Naive thymus-derived CD8-positive, alpha-beta T cell (primary cell): ENCODE measurements around the gene BRD3. TPM values are rescaled to one million over a fixed set of nuclear protein-coding genes. Genes with fewer than 3 reads are reported as not detected.

Experiments used
- ATAC-seq, 2 donors: fragments of 150-1000 bp; cut with Tn5 transposase in 1 of 2; sonication (Bioruptor Pico), chemical (Tn5 transposase) in 1 of 2; 1 replicate in 1 of 2; 2 replicates in 1 of 2; pipeline ENCODE4 v1.10.0; 2021; ENCODE audit warnings: mild to moderate bottlenecking in 2 of 2, moderate library complexity in 2 of 2
- POLR2A ChIA-PET: fragments of 350-600 bp; sonication (Branson Sonifier 250); formaldehyde crosslinking; loops from one replicate; lab custom pipeline; 2021; ENCODE audit warnings: antibody characterized with exemption; lab: Charles Lee
- DNase-seq, 10 donors: peaks; one replicate each; pipeline versions ENCODE4 v3.0.0 to v3.0.0-alpha.2; 2020 to 2022
- H3K27ac Mint-ChIP-seq, 10 donors: one replicate each; pipeline ENCODE4 v1.8.0; 2020 to 2022; ENCODE audit warnings: mild to moderate bottlenecking in 10 of 10, mixed read lengths in 10 of 10, moderate library complexity in 4 of 10, inconsistent platforms in 1 of 10
- H3K27me3 Mint-ChIP-seq, 5 donors: one replicate each; pipeline ENCODE4 v1.8.0; 2021 to 2022; ENCODE audit warnings: mixed read lengths in 5 of 5
- H3K36me3 Mint-ChIP-seq, 3 donors: one replicate each; pipeline ENCODE4 v1.8.0; 2020 to 2022; ENCODE audit warnings: mixed read lengths in 3 of 3, mild to moderate bottlenecking in 2 of 3, inconsistent platforms in 1 of 3
- H3K4me1 Mint-ChIP-seq, 4 donors: one replicate each; pipeline ENCODE4 v1.8.0; 2021 to 2022; ENCODE audit warnings: mixed read lengths in 4 of 4
- H3K4me3 Mint-ChIP-seq, 10 donors: one replicate each; pipeline ENCODE4 v1.8.0; 2020 to 2022; ENCODE audit warnings: mild to moderate bottlenecking in 10 of 10, mixed read lengths in 10 of 10, moderate library complexity in 6 of 10, inconsistent platforms in 1 of 10
- H3K9me3 Mint-ChIP-seq, 9 donors: one replicate each; pipeline ENCODE4 v1.8.0; 2020 to 2022; ENCODE audit warnings: mixed read lengths in 9 of 9, mild to moderate bottlenecking in 3 of 9, inconsistent platforms in 1 of 9, moderate library complexity in 1 of 9
- polyA plus RNA-seq, 3 donors: library from polyadenylated mRNA; unstranded; fragments of 300-500 nt; fragmentation: Illumina TruSeq; gene quantifications; one replicate each; pipeline ENCODE4 v1.2.3, GENCODE V29; 2021
- total RNA-seq, 8 experiments: library from RNA in 2 of 8; stranded (reverse) in 2 of 8; gene quantifications; one replicate each; pipeline ENCODE4 v1.2.3 and lab custom pipeline; 2021 to 2026

BRD3 gene
- total and polyA plus RNA-seq, 5 experiments from 2014 or later = 13.1 to 49.0 (median 30.9) TPM

DNA sequence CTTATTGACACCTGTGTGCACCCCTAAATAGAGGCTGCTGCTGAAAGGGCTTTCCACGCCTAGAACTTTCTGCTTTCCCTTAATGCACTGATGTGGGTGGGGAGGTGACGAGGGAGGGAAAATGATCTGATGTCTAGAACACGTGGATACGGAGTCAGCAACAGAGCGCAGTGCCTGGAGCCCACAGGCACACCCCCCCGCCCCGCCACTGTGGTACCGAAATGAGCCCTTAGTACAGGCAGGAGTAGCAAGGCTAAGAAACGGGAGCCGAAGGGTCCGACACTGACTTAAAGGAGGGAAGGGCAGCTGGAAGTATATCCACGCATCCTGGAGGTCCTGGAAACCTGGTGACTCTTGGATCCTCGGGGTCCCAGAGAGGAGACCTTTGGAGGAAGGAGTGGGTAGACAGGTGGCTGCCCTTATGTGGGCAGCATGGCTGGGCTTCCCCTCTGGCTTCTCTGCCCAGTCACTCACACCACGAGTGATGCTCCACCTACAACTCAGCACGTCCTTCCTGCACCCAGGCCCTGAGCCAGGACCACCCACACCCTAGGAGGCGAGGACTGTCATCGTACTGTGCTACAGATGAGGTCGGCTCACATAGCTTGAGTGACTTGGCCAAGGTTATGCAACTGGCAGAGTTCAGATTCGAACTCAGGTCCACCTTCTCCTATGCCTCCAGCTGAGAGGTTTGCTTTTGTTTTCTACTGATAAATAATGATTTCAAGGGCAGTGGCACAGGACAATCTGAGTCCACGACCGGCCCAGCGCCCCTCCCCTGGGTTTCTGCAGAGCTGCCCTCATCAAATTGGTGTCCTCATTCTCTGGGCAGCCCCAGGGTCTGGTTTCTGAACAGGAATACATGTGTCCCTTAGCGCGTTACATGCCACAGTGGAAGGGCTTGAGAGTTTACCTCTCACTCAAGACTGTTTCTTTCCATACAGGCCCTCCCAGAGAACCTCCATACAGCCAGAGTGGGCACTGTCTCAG lies 71.0 kb downstream of the BRD3 start:
- POLR2A ChIA-PET = no interaction called here
- no peak for DNase-seq
- Mint-ChIP-seq H3K9me3 (no peaks in the 10 kb centered on the region), H3K4me1 (peaks cover 2 to 8% (median 5%) of the 10 kb centered on the region in 4 donors), H3K27me3 (peaks cover 0 to 9% (median 7%) of the 10 kb centered on the region in 5 donors), H3K4me3 (no peak overlapping the region), H3K27ac (no peak overlapping the region), H3K36me3 (no peaks in the 10 kb centered on the region)
- no peak for ATAC-seq

DNA sequence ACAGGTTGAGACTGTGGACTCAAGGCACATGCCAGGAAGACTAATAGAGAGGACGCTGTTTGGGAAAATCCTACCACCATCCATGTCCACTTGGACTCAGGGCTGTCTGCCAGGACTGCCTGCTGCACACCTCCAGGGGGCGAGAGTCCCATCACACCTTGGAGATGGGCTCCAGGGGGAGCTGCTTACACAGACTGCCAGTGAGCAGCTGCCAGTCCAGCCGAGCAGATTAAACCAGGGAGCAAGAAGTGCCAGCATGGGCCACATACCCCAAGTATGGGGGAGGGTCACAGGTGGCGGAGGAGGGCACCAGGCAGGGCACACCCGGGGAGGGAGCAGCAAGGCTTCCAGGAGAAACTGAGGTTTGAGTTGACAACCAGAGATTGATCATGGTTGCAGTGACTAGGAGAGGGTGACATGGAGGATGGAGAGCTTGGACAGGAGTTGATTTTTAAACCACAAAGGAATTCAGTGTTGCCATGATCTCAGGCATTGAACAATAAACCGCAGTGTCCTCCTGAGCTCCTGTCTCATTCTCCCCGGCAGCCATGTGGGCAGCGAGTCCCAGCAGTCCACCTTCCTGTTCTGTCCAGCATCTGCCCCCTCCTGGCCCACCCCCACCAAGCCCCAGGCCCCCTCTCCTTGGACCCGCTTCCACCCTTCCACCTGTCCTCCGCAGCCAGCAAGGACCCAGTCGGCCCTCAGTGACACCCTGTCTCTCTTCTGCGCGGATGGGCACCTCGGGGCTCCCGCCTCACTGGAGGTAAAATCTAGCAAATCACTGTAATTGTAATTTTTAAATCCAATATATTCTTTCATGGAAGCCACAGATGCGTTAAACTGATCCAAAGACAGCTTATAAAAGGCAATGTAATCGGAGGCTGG lies 72.6 kb downstream of the BRD3 start:
- H3K27ac Mint-ChIP-seq = no peak overlapping the region
- ATAC-seq = no peak
- peaks cover 0 to 13% (median 10%) of the 10 kb centered on the region in 5 donors for H3K27me3 Mint-ChIP-seq
- H3K9me3 Mint-ChIP-seq = no peaks in the 10 kb centered on the region
- peaks cover 2 to 9% (median 7%) of the 10 kb centered on the region in 4 donors for H3K4me1 Mint-ChIP-seq
- no peaks in the 10 kb centered on the region for H3K36me3 Mint-ChIP-seq
- DNase-seq = no peak
- no peak overlapping the region for H3K4me3 Mint-ChIP-seq
- POLR2A ChIA-PET = interaction anchor here (1.3 to 1.8 kb wide), 2 partner anchors 40 to 184 kb away, joined by 3 to 6 read pairs; no protein-coding TSS in a partner anchor

GRCh38 chr9:133994353-133995011 lies 73.3 kb downstream of the BRD3 start:
- Mint-ChIP-seq H3K9me3 (no peaks in the 10 kb centered on the region), H3K4me1 (peaks cover 2 to 14% (median 7%) of the 10 kb centered on the region in 4 donors), H3K36me3 (no peaks in the 10 kb centered on the region), H3K27ac (peak overlapping the region in 3 of 10 donors; percentile 5 to 43 (median 12)), H3K4me3 (peak overlapping the region; percentile 26 to 78 (median 64)), H3K27me3 (peaks cover 0 to 13% (median 6%) of the 10 kb centered on the region in 5 donors)
- DNase-seq = peak; percentile 44 to 83 (median 72)
- POLR2A ChIA-PET = interaction anchor here (1.3 to 2.2 kb wide), 6 partner anchors 40 to 214 kb away, joined by 3 to 8 read pairs (median 6); no protein-coding TSS in a partner anchor
- peak; percentile 43 to 52 for ATAC-seq

DNA sequence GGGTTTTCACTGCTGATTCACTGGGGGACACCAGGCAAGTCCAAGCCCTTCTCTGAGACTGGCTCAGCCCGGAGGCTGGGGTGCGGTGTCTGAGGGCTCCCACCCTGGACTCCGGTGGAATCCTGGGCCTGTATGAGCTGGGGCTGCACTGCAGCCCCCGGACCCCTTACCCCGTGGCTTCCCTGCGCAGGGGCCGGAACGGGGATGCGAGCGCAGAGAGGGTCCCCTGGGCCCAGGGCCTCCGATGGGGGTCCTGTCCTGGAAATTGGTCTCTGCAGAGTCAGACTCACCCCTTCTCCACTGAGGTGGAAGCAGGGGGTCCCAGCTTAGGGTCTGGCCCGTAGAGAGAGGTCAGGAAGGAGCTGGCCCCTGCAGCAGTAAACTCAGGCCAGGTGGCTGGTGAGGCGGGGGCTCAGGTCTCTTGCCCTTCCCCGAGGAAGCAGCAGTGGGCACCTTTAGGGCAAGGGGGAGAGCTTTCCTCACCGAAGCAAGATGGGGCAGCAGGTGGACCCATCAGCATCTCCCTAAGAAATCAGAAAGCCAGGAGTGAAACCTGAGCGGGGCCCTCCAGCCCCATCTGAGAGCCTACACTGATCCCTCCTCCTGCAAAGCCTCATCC lies 74.1 kb downstream of the BRD3 start:
- H3K27ac Mint-ChIP-seq = peak overlapping the region in 3 of 10 donors; percentile 5 to 82 (median 51)
- POLR2A ChIA-PET = interaction anchor here (1.3 to 2.2 kb wide), 6 partner anchors 39 to 213 kb away, joined by 3 to 8 read pairs (median 6); no protein-coding TSS in a partner anchor
- peak overlapping the region; percentile 65 to 87 (median 74) for H3K4me3 Mint-ChIP-seq
- ATAC-seq (no peak), DNase-seq (no peak)
- H3K36me3 Mint-ChIP-seq = no peaks in the 10 kb centered on the region
- H3K27me3 Mint-ChIP-seq = peaks cover 0 to 10% (median 6%) of the 10 kb centered on the region in 5 donors
- peaks cover 2 to 15% (median 7%) of the 10 kb centered on the region in 4 donors for H3K4me1 Mint-ChIP-seq
- no peaks in the 10 kb centered on the region for H3K9me3 Mint-ChIP-seq

GRCh38 chr9:133992780-133993634 lies 74.8 kb downstream of the BRD3 start:
- H3K27me3 Mint-ChIP-seq = peaks cover 0 to 10% (median 6%) of the 10 kb centered on the region in 5 donors
- peak overlapping the region in 3 of 10 donors; percentile 24 to 51 (median 43) for H3K27ac Mint-ChIP-seq
- no peaks in the 10 kb centered on the region for H3K9me3 Mint-ChIP-seq
- H3K36me3 Mint-ChIP-seq = no peaks in the 10 kb centered on the region
- ATAC-seq = peak; percentile 78 to 83
- peak overlapping the region; percentile 65 to 87 (median 74) for H3K4me3 Mint-ChIP-seq
- POLR2A ChIA-PET = interaction anchor here (0.6 to 2.2 kb wide), 5 partner anchors 195 to 484 kb away, joined by 3 to 8 read pairs (median 5); no protein-coding TSS in a partner anchor
- peaks cover 2 to 15% (median 7%) of the 10 kb centered on the region in 4 donors for H3K4me1 Mint-ChIP-seq
- DNase-seq = peak; percentile 48 to 85 (median 74)

- Mint-ChIP-seq H3K9me3 (no peaks in the 10 kb centered on the region), H3K4me1 (peaks cover 2 to 15% (median 7%) of the 10 kb centered on the region in 4 donors), H3K36me3 (no peaks in the 10 kb centered on the region), H3K4me3 (peak within 1 kb of the TSS; percentile 52 to 87 (median 72)), H3K27ac (no peak within 1 kb of the TSS), H3K27me3 (peaks cover 0 to 10% (median 5%) of the 10 kb centered on the region in 5 donors)
- DNase-seq = peak in 9 of 10 donors; percentile 14 to 68 (median 33)
- peak; percentile 45 to 59 for ATAC-seq
- POLR2A ChIA-PET = interaction anchor here (0.6 to 2.2 kb wide), 3 partner anchors 199 to 483 kb away, joined by 5 to 8 read pairs (median 5); no protein-coding TSS in a partner anchor
Observed at GRCh38 chr9:133991964-133992779, 75.7 kb downstream of the BRD3 start, which contains the start of gene VAV2. Gene VAV2 (minus strand): TSS chr9:133992324. CDS start chr9:133992278, 46 bp downstream.

- Mint-ChIP-seq H3K27ac (no peak overlapping the region), H3K27me3 (peaks cover 0 to 8% (median 3%) of the 10 kb centered on the region in 5 donors), H3K4me1 (peaks cover 2 to 15% (median 7%) of the 10 kb centered on the region in 4 donors), H3K4me3 (peak overlapping the region in 8 of 10 donors; percentile 36 to 74 (median 66)), H3K9me3 (no peaks in the 10 kb centered on the region), H3K36me3 (no peaks in the 10 kb centered on the region)
- DNase-seq = peak in 3 of 10 donors; percentile 8 to 38 (median 9)
- POLR2A ChIA-PET = no interaction called here
- ATAC-seq = peak in 1 of 2 donors; percentile 2
Observed at GRCh38 chr9:133991214-133991921, 76.5 kb downstream of the BRD3 start.

GRCh38 chr9:133990366-133991213 lies 77.2 kb downstream of the BRD3 start:
- Mint-ChIP-seq H3K9me3 (no peaks in the 10 kb centered on the region), H3K4me1 (peaks cover 2 to 20% (median 7%) of the 10 kb centered on the region in 4 donors), H3K27me3 (peaks cover 0 to 6% (median 3%) of the 10 kb centered on the region in 5 donors), H3K27ac (no peak overlapping the region), H3K36me3 (no peaks in the 10 kb centered on the region), H3K4me3 (peak overlapping the region in 9 of 10 donors; percentile 36 to 74 (median 65))
- ATAC-seq = no peak
- peak in 1 of 10 donors; percentile 59 for DNase-seq
- POLR2A ChIA-PET = interaction anchor here (0.6 kb wide), 1 partner anchor 174 kb away, joined by 3 read pairs; no protein-coding TSS in a partner anchor
